ENCODE data around the gene KDM7A. TPM values are rescaled to one million over a fixed set of nuclear protein-coding genes. Genes with fewer than 3 reads are reported as not detected.
"Not testable (repeated sequence)": the region's sequence is repeated elsewhere in the genome, so short reads cannot be mapped to it uniquely, and the experiment has no call there.

The KDM7A gene
- total and polyA plus RNA-seq, 2 donors from 2014 or later = 2.2 to 14.2 TPM

DNA sequence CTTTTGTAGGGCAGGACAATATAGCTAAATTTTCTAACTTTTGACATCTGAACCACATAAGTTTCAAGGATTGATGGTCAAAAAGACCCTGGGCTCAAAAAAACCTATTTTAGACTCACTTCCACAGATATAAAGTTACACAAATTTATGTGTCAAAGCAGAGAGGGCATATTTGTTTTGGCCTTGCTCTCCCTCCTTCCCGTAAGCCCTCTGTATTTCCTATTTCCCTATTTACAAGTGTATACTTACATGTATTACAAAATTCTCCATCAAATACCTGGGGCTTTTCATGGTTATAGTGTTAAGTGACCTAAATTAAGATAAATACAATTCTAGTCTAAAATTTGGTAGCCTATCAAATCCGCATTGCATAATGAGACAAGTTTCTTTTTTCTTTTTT lies 2.6 kb downstream of the KDM7A start:
- Histone ChIP-seq H3K4me3 (ENCODE audit: low read length in 3 of 3) (no peak overlapping the region), H3K9ac (ENCODE audit: low read length in 3 of 3) (no peak overlapping the region), H3K27ac (ENCODE audit: low read depth in 2 of 2, low read length in 2 of 2) (no peak overlapping the region), H3K4me1 (ENCODE audit: control insufficient read depth in 2 of 3, insufficient read depth in 2 of 3, low read depth in 1 of 3, low read length in 3 of 3) (peaks cover 0 to 3% (median 0%) of the 10 kb centered on the region in 3 donors), H3K36me3 (ENCODE audit: control insufficient read depth in 2 of 3, insufficient read depth in 3 of 3, low read length in 3 of 3) (no peaks in the 10 kb centered on the region), H3K27me3 (ENCODE audit: control insufficient read depth, insufficient read depth, low read length) (no peaks in the 10 kb centered on the region), H3K9me3 (ENCODE audit: control insufficient read depth in 2 of 3, insufficient read depth in 1 of 3, low read length in 3 of 3) (no peaks in the 10 kb centered on the region)
- intact Hi-C loops (cut with DNase I) = no loop called here
- TF ChIP-seq, protein P1, sequence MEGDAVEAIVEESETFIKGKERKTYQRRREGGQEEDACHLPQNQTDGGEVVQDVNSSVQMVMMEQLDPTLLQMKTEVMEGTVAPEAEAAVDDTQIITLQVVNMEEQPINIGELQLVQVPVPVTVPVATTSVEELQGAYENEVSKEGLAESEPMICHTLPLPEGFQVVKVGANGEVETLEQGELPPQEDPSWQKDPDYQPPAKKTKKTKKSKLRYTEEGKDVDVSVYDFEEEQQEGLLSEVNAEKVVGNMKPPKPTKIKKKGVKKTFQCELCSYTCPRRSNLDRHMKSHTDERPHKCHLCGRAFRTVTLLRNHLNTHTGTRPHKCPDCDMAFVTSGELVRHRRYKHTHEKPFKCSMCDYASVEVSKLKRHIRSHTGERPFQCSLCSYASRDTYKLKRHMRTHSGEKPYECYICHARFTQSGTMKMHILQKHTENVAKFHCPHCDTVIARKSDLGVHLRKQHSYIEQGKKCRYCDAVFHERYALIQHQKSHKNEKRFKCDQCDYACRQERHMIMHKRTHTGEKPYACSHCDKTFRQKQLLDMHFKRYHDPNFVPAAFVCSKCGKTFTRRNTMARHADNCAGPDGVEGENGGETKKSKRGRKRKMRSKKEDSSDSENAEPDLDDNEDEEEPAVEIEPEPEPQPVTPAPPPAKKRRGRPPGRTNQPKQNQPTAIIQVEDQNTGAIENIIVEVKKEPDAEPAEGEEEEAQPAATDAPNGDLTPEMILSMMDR (IDR thresholded peaks at IDR 0.05; ENCODE audit: borderline replicate concordance, extremely low read depth, insufficient read depth) = no peak
- DNase-seq (no peak), FAIRE-seq (no peak)

DNA sequence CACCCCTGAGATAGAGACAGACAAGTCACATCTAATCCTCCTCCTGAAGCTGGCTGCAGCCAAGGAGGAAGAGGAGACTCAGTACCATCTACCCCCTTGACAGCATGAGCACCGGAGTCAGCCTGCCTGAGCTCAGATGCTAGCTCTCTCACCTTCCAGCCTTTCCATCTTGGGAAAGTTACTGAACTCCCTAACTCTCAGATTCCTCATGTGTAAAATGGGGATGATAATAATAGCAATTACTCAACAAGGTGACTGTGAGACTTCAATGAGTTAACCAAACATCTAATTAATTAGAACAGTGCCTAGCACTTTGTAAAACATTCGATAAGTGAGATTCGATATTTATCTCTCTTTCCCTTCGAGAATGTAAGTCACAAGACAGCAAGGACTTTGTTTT lies 6.4 kb downstream of the KDM7A start:
- peaks cover 0 to 3% (median 0%) of the 10 kb centered on the region in 3 donors for H3K4me1 ChIP-seq (ENCODE audit: control insufficient read depth in 2 of 3, insufficient read depth in 2 of 3, low read depth in 1 of 3, low read length in 3 of 3)
- no peaks in the 10 kb centered on the region for H3K36me3 ChIP-seq (ENCODE audit: control insufficient read depth in 2 of 3, insufficient read depth in 3 of 3, low read length in 3 of 3)
- no peak overlapping the region for H3K4me3 ChIP-seq (ENCODE audit: low read length in 3 of 3)
- H3K9ac ChIP-seq (ENCODE audit: low read length in 3 of 3) = no peak overlapping the region
- intact Hi-C loops (cut with DNase I) = no loop called here
- no peak overlapping the region for H3K27ac ChIP-seq (ENCODE audit: low read depth in 2 of 2, low read length in 2 of 2)
- DNase-seq (no peak), FAIRE-seq (no peak)
- TF ChIP-seq, protein P1 (IDR thresholded peaks at IDR 0.05; ENCODE audit: borderline replicate concordance, extremely low read depth, insufficient read depth) = no peak
- H3K27me3 ChIP-seq (ENCODE audit: control insufficient read depth, insufficient read depth, low read length) = no peaks in the 10 kb centered on the region
- no peaks in the 10 kb centered on the region for H3K9me3 ChIP-seq (ENCODE audit: control insufficient read depth in 2 of 3, insufficient read depth in 1 of 3, low read length in 3 of 3)

DNA sequence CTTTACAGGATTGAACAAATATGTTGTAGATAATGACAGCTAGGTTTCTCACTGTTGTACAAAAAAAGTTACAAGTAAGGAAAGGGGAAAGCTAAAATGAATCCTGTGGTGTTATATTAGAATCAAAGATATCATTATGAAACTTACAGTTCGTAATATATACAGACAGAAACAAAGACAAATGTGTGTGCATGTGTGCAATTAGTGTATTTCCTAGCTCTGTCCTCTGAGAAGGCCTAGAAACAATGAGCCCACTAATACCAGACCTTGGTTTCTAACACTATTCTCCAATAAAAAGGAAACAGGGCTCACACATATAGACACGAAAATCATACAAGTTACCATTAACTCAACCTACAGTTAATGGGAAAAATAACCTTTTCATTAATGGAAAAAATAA lies 8.0 kb downstream of the KDM7A start:
- Histone ChIP-seq H3K9ac (ENCODE audit: low read length in 3 of 3) (no peak overlapping the region), H3K36me3 (ENCODE audit: control insufficient read depth in 2 of 3, insufficient read depth in 3 of 3, low read length in 3 of 3) (no peaks in the 10 kb centered on the region), H3K27ac (ENCODE audit: low read depth in 2 of 2, low read length in 2 of 2) (no peak overlapping the region), H3K27me3 (ENCODE audit: control insufficient read depth, insufficient read depth, low read length) (no peaks in the 10 kb centered on the region), H3K4me3 (ENCODE audit: low read length in 3 of 3) (no peak overlapping the region), H3K4me1 (ENCODE audit: control insufficient read depth in 2 of 3, insufficient read depth in 2 of 3, low read depth in 1 of 3, low read length in 3 of 3) (peaks cover 0 to 3% (median 0%) of the 10 kb centered on the region in 3 donors), H3K9me3 (ENCODE audit: control insufficient read depth in 2 of 3, insufficient read depth in 1 of 3, low read length in 3 of 3) (no peaks in the 10 kb centered on the region)
- DNase-seq = no peak
- FAIRE-seq = no peak
- TF ChIP-seq, protein P1 (IDR thresholded peaks at IDR 0.05; ENCODE audit: borderline replicate concordance, extremely low read depth, insufficient read depth) = no peak
- intact Hi-C loops (cut with DNase I) = no loop called here

DNA sequence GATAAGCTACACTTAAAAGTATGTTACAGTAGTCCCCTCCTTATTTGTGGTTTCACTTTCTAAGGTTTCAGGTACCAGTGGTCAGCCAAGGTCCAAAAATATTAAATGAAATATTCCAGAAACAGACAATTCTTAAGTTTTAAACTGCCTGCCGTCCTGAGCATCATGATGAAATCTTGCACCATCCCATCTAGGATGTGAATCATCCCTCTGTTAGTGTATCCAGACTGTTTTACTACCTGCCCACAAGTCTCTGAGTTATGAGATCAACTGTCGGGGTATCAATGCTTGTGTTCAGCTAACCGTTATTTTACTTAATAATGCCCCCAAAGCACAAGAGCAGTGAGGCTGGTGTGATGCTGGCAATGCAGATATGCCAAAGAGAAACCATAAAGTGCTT lies 11.4 kb downstream of the KDM7A start:
- TF ChIP-seq, protein P1 (IDR thresholded peaks at IDR 0.05; ENCODE audit: borderline replicate concordance, extremely low read depth, insufficient read depth) = no peak
- no peak overlapping the region for H3K27ac ChIP-seq (ENCODE audit: low read depth in 2 of 2, low read length in 2 of 2)
- H3K9ac ChIP-seq (ENCODE audit: low read length in 3 of 3) = no peak overlapping the region
- no peaks in the 10 kb centered on the region for H3K36me3 ChIP-seq (ENCODE audit: control insufficient read depth in 2 of 3, insufficient read depth in 3 of 3, low read length in 3 of 3)
- DNase-seq = peak in 1 of 5 donors; percentile 31
- FAIRE-seq = no peak
- H3K27me3 ChIP-seq (ENCODE audit: control insufficient read depth, insufficient read depth, low read length) = no peaks in the 10 kb centered on the region
- H3K4me1 ChIP-seq (ENCODE audit: control insufficient read depth in 2 of 3, insufficient read depth in 2 of 3, low read depth in 1 of 3, low read length in 3 of 3) = peaks cover 0 to 3% (median 0%) of the 10 kb centered on the region in 3 donors
- intact Hi-C loops (cut with DNase I) = no loop called here
- no peaks in the 10 kb centered on the region for H3K9me3 ChIP-seq (ENCODE audit: control insufficient read depth in 2 of 3, insufficient read depth in 1 of 3, low read length in 3 of 3)
- H3K4me3 ChIP-seq (ENCODE audit: low read length in 3 of 3) = no peak overlapping the region

DNA sequence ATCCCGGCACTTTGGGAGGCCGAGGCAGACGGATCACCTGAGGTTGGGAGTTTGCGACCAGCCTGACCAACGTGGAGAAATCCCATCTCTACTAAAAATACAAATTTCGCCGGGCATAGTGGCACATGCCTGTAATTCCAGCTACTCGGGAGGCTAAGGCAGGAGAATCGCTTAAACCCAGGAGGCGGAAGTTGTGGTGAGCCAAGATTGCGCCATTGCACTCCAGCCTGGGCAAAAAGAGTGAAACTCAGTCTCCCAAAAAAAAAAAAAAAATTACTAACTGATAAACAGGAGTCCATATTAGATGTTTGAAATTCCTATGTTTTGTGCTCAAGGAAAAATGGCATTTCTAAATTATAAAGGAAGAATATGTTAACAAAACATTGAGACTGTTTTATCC lies 14.7 kb downstream of the KDM7A start:
- H3K4me1 ChIP-seq (ENCODE audit: control insufficient read depth in 2 of 3, insufficient read depth in 2 of 3, low read depth in 1 of 3, low read length in 3 of 3); H3K27me3 ChIP-seq (ENCODE audit: control insufficient read depth, insufficient read depth, low read length); H3K27ac ChIP-seq (ENCODE audit: low read depth in 2 of 2, low read length in 2 of 2); H3K9me3 ChIP-seq (ENCODE audit: control insufficient read depth in 2 of 3, insufficient read depth in 1 of 3, low read length in 3 of 3); DNase-seq; FAIRE-seq; H3K9ac ChIP-seq (ENCODE audit: low read length in 3 of 3); H3K36me3 ChIP-seq (ENCODE audit: control insufficient read depth in 2 of 3, insufficient read depth in 3 of 3, low read length in 3 of 3); H3K4me3 ChIP-seq (ENCODE audit: low read length in 3 of 3); intact Hi-C loops (cut with DNase I): not testable (repeated sequence)

Measured in kidney (tissue), 14 donors.